RWPE2 (cell line): ENCODE measurements around the gene FMR1.

Experiments
- ATAC-seq: fragments of 200-7000 bp; cut with Tn5 transposase; 3 replicates; pipeline ENCODE4 v1.9.1; 2021; ENCODE audit warnings: low read depth
- DNase-seq: peaks from one replicate; pipeline ENCODE4 v3.0.0-alpha.2; 2020; ENCODE audit warnings: low spot score
- H3K27ac ChIP-seq: fragments of 450-650 bp; 2 replicates; pipeline ENCODE4 v1.5.1; 2017; ENCODE audit warnings: mild to moderate bottlenecking; ENCODE audit not compliant: poor library complexity, severe bottlenecking
- H3K27me3 ChIP-seq: fragments of 250-450 bp; sonication (Bioruptor Pico); 2 replicates; pipeline ENCODE4 v1.5.1; 2021; ENCODE audit warnings: mild to moderate bottlenecking, moderate library complexity; ENCODE audit not compliant: insufficient read depth, poor library complexity, severe bottlenecking
- H3K36me3 ChIP-seq: fragments of 250-450 bp; sonication (Bioruptor Pico); 2 replicates; pipeline ENCODE4 v1.5.1; 2020; ENCODE audit warnings: low read depth, mild to moderate bottlenecking, moderate library complexity
- H3K4me1 ChIP-seq: fragments of 250-450 bp; sonication (Bioruptor Pico); 2 replicates; pipeline ENCODE4 v1.5.1; 2021; ENCODE audit warnings: mild to moderate bottlenecking, moderate library complexity; ENCODE audit not compliant: insufficient read depth, poor library complexity, severe bottlenecking
- H3K4me3 ChIP-seq: fragments of 250-450 bp; sonication (Bioruptor Pico); 2 replicates; pipeline ENCODE4 v1.5.1; 2021; ENCODE audit warnings: mild to moderate bottlenecking, moderate library complexity; ENCODE audit not compliant: severe bottlenecking
- H3K9me3 ChIP-seq: fragments of 250-450 bp; sonication (Bioruptor Pico); 2 replicates; pipeline ENCODE4 v1.5.1; 2021; ENCODE audit warnings: mild to moderate bottlenecking, moderate library complexity; ENCODE audit not compliant: severe bottlenecking
- CTCF ChIP-seq: fragments of 450-650 bp; IDR thresholded peaks from one replicate; pipeline ENCODE4 v1.5.1; 2017; ENCODE audit warnings: mild to moderate bottlenecking, moderate library complexity; ENCODE audit not compliant: poor library complexity, severe bottlenecking

Gene FMR1

GRCh38 chrX:147923605-147924004 lies 11.9 kb downstream of the FMR1 start:
- Histone ChIP-seq H3K36me3 (no peaks in the 10 kb centered on the region), H3K4me1 (no peaks in the 10 kb centered on the region), H3K4me3 (no peak overlapping the region), H3K27me3 (no peaks in the 10 kb centered on the region), H3K27ac (no peak overlapping the region), H3K9me3 (no peaks in the 10 kb centered on the region)
- ATAC-seq: no peak
- DNase-seq: no peak
- TF ChIP-seq CTCF: no peak

GRCh38 chrX:147927256-147927655 lies 15.5 kb downstream of the FMR1 start:
- TF ChIP-seq CTCF: no peak
- H3K36me3 ChIP-seq: no peaks in the 10 kb centered on the region
- H3K4me1 ChIP-seq: no peaks in the 10 kb centered on the region
- H3K27ac ChIP-seq: no peak overlapping the region
- no peak overlapping the region for H3K4me3 ChIP-seq
- DNase-seq: no peak
- ATAC-seq: no peak
- no peaks in the 10 kb centered on the region for H3K9me3 ChIP-seq
- H3K27me3 ChIP-seq: no peaks in the 10 kb centered on the region

GRCh38 chrX:147933815-147934214 lies 22.1 kb downstream of the FMR1 start:
- no peak overlapping the region for H3K27ac ChIP-seq
- H3K9me3 ChIP-seq: no peaks in the 10 kb centered on the region
- H3K4me1 ChIP-seq: no peaks in the 10 kb centered on the region
- H3K36me3 ChIP-seq: peaks cover 22% of the 10 kb centered on the region; the same call in 1 of the 2 replicates
- DNase-seq (no peak), ATAC-seq (no peak)
- H3K4me3 ChIP-seq: no peak overlapping the region
- no peaks in the 10 kb centered on the region for H3K27me3 ChIP-seq
- no peak for TF ChIP-seq CTCF

GRCh38 chrX:147935156-147935758 lies 23.5 kb downstream of the FMR1 start:
- peaks cover 22% of the 10 kb centered on the region; the same call in 1 of the 2 replicates for H3K36me3 ChIP-seq
- H3K9me3 ChIP-seq: no peaks in the 10 kb centered on the region
- ATAC-seq: no peak
- TF ChIP-seq CTCF: no peak
- H3K4me3 ChIP-seq: no peak overlapping the region
- no peak overlapping the region for H3K27ac ChIP-seq
- no peaks in the 10 kb centered on the region for H3K27me3 ChIP-seq
- no peak for DNase-seq
- no peaks in the 10 kb centered on the region for H3K4me1 ChIP-seq

- no peaks in the 10 kb centered on the region for H3K4me1 ChIP-seq
- H3K9me3 ChIP-seq: no peaks in the 10 kb centered on the region
- no peak for ATAC-seq
- TF ChIP-seq CTCF: no peak
- DNase-seq: no peak
- peaks cover 15% of the 10 kb centered on the region for H3K36me3 ChIP-seq
- no peak overlapping the region for H3K27ac ChIP-seq
- H3K4me3 ChIP-seq: no peak overlapping the region
- H3K27me3 ChIP-seq: no peaks in the 10 kb centered on the region
Measured at GRCh38 chrX:147945286-147945685, 33.6 kb downstream of the FMR1 start.
